HepG2 (cell line): ENCODE data around the gene ARIH1. TPM values are rescaled to one million over a fixed set of nuclear protein-coding genes. Genes with fewer than 3 reads are reported as not detected.

Source experiments
- ATRX ChIP-seq: sonication (generic); formaldehyde crosslinking; IDR thresholded peaks from 2 replicates; pipeline ENCODE4 v1.4.0; 2020; ENCODE audit warnings: missing genetic modification reagents, borderline replicate concordance
- BORCS8-MEF2B ChIP-seq: sonication (generic); formaldehyde crosslinking; IDR thresholded peaks from 2 replicates; pipeline ENCODE4 v1.8.0; 2022; ENCODE audit warnings: mild to moderate bottlenecking, missing genetic modification reagents
- CEBPB ChIP-seq: IDR thresholded peaks from 2 replicates; pipeline ENCODE4 v1.6.1; 2011; ENCODE audit warnings: low read depth, low read length, improper control_type of control experiment, borderline replicate concordance
- ELF1 ChIP-seq: sonication (generic); formaldehyde crosslinking; IDR thresholded peaks from 2 replicates; pipeline ENCODE4 v1.4.0; 2020; ENCODE audit warnings: missing genetic modification reagents
- EZH2 ChIP-seq: conservative IDR thresholded peaks from 2 replicates; pipeline ENCODE4 v1.6.1; 2012; ENCODE audit warnings: mild to moderate bottlenecking, low read depth, low read length, moderate library complexity
- MXI1 ChIP-seq: IDR thresholded peaks from 3 replicates; pipeline ENCODE4 v1.6.1; 2012; ENCODE audit warnings: low read depth, low read length, inconsistent platforms, borderline replicate concordance
- NBN ChIP-seq: fragments of 450-650 bp; conservative IDR thresholded peaks from 2 replicates; pipeline ENCODE4 v1.6.1; 2017
- NCOA2 ChIP-seq: sonication (generic); formaldehyde crosslinking; IDR thresholded peaks from 2 replicates; pipeline ENCODE4 v1.8.0; 2022; ENCODE audit warnings: inconsistent platforms
- NR2F1 ChIP-seq, 2 experiments: fragments of 450-650 bp in 1 of 2; formaldehyde crosslinking in 1 of 2; IDR thresholded peaks; 2 replicates each; pipeline versions ENCODE4 v1.5.0 to v1.6.1; 2016 to 2020; ENCODE audit warnings: mild to moderate bottlenecking in 1 of 2, missing compliant biosample characterization in 1 of 2, missing genetic modification reagents in 1 of 2, moderate library complexity in 1 of 2
- SIN3B ChIP-seq: fragments of 150-350 bp; IDR thresholded peaks from 2 replicates; pipeline ENCODE4 v1.6.1; 2014; ENCODE audit warnings: low read length
- SIX4 ChIP-seq: sonication (generic); formaldehyde crosslinking; IDR thresholded peaks from 2 replicates; pipeline ENCODE4 v1.4.0; 2020; ENCODE audit warnings: missing genetic modification reagents
- SP2 ChIP-seq: sonication (generic); formaldehyde crosslinking; IDR thresholded peaks from 2 replicates; pipeline ENCODE4 v1.5.1; 2020; ENCODE audit warnings: mild to moderate bottlenecking, missing genetic modification reagents
- TBX3 ChIP-seq: fragments of 450-650 bp; IDR thresholded peaks from 2 replicates; pipeline ENCODE4 v1.6.1; 2017; ENCODE audit warnings: antibody characterized with exemption, mild to moderate bottlenecking, inconsistent platforms, borderline replicate concordance
- TCF12 ChIP-seq, 2 experiments: fragments of 450-650 bp in 1 of 2; sonication (generic) in 1 of 2; formaldehyde crosslinking in 1 of 2; IDR thresholded peaks; 2 replicates each; pipeline versions ENCODE4 v1.6.1 to v1.8.0; 2017 to 2022; ENCODE audit warnings: antibody characterized with exemption in 1 of 2, mild to moderate bottlenecking in 1 of 2, missing genetic modification reagents in 1 of 2, moderate library complexity in 1 of 2
- TP53 ChIP-seq: sonication (generic); formaldehyde crosslinking; conservative IDR thresholded peaks from 2 replicates; pipeline ENCODE4 v1.4.0; 2020; ENCODE audit warnings: missing genetic modification reagents
- YY1 ChIP-seq: IDR thresholded peaks from 2 replicates; pipeline ENCODE4 v1.6.1; 2011; ENCODE audit warnings: low read length, low read depth, moderate library complexity, mild to moderate bottlenecking; ENCODE audit not compliant: insufficient read depth, insufficient replicate concordance
- ZIK1 ChIP-seq: sonication (generic); formaldehyde crosslinking; IDR thresholded peaks from 2 replicates; pipeline ENCODE4 v1.5.0; 2020; ENCODE audit warnings: mild to moderate bottlenecking, low read depth, missing genetic modification reagents, borderline replicate concordance
- ZNF33B ChIP-seq: sonication (generic); formaldehyde crosslinking; IDR thresholded peaks from 2 replicates; pipeline ENCODE4 v1.5.1; 2020; ENCODE audit warnings: mild to moderate bottlenecking, missing genetic modification reagents
- ZNF598 ChIP-seq: sonication (generic); formaldehyde crosslinking; IDR thresholded peaks from 2 replicates; pipeline ENCODE4 v1.5.1; 2020; ENCODE audit warnings: mild to moderate bottlenecking, missing genetic modification reagents, borderline replicate concordance
- ZNF790 ChIP-seq: sonication (generic); formaldehyde crosslinking; IDR thresholded peaks from 2 replicates; pipeline ENCODE4 v1.8.0; 2022; ENCODE audit warnings: missing genetic modification reagents, mild to moderate bottlenecking, borderline replicate concordance
- ZNF792 ChIP-seq: IDR thresholded peaks from 2 replicates; pipeline ENCODE4 v1.6.1; 2016
- polyA plus RNA-seq, 8 experiments: library from polyadenylated mRNA; depleted of rRNA in 3 of 8; stranded (reverse) in 7 of 8; unstranded in 1 of 8; fragments of >200 nt; fragmentation: Illumina TruSeq in 4 of 8; extraction: Trizol in 4 of 8; gene quantifications; 2 replicates each; pipeline versions ENCODE4 v1.2.1 to v1.2.3, GENCODE V29; 2011 to 2016; ENCODE audit warnings: low read depth in 4 of 8, missing spikeins in 1 of 8, mixed read lengths in 1 of 8; ENCODE audit not compliant: insufficient read depth in 1 of 8
- total RNA-seq, 5 experiments: library from RNA; depleted of rRNA; stranded (reverse); fragments of >200 nt; fragmentation: Illumina TruSeq; extraction: Trizol; gene quantifications; 2 replicates each; pipeline ENCODE4 v1.2.3, GENCODE V29; 2016; ENCODE audit warnings: low read depth in 1 of 5
- TF ChIP-seq, protein P1 (sequence below): sonication (generic); formaldehyde crosslinking; IDR thresholded peaks from 2 replicates; pipeline ENCODE4 v1.5.1; 2020; ENCODE audit warnings: missing genetic modification reagents, mild to moderate bottlenecking, borderline replicate concordance
- TF ChIP-seq, protein P2 (sequence below): sonication (generic); formaldehyde crosslinking; IDR thresholded peaks from 2 replicates; pipeline ENCODE4 v1.4.0; 2020; ENCODE audit warnings: missing genetic modification reagents, mild to moderate bottlenecking, borderline replicate concordance
- TF ChIP-seq, protein P3 (sequence below): sonication (generic); formaldehyde crosslinking; IDR thresholded peaks from 2 replicates; pipeline ENCODE4 v1.9.0; 2021; ENCODE audit warnings: missing genetic modification reagents, mild to moderate bottlenecking, borderline replicate concordance

ARIH1 gene
- total and polyA plus RNA-seq, 2 of the 13 experiments (the other 11 are each of a cell fraction or from before 2014, with no cell fraction given) = 38.8 to 59.8 TPM

DNA sequence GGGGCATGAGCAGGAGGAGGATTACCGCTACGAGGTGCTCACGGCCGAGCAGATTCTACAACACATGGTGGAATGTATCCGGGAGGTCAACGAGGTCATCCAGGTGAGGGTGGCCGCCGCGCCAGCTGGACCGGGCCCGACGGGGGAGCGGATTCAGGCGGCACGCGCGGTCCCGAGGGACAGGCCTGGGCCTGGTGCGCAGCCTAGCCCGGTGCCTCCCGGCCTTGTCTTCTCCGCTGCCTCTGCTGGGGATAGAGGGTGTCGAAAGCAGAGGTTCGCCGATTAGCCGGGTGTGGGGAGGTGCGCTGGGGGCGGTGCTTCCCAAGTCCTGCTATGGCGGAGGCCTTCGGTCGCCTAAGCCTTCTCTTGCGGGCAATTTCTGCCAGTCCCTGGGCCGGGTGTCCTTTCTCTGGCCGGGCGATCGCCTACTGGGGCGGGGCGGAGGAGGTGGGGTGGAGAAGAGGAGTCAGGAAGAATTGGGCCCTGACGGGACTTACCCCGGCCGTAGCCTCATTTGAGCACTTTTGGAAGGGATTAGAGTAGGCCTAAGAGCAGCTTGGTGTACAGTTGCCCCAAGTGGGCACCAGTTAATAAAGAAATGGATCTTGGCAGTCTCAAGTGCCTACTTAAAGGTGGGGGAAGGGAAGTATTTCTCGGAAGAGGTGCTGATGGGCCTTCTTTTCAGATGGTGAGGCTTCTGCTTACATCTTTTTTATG lies 940 bp downstream of the ARIH1 start (continued):
- TF ChIP-seq, protein P1, sequence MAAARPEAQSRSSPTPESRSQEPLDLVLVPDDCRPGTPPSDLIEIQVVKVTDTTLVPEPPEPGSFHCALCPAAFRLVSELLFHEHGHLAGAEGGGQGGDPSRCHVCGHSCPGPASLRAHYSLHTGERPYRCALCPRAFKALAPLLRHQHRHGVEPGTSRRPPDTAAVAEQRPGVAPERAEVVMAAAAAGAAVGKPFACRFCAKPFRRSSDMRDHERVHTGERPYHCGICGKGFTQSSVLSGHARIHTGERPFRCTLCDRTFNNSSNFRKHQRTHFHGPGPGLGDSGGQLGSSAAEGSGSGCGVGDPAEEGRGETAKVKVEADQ (CRISPR knock-in tag) = peak; percentile 86; the same call in 1 of the 2 replicates
- no peak for TF ChIP-seq SIX4
- TF ChIP-seq NCOA2 (CRISPR knock-in tag) = no peak
- no peak for TF ChIP-seq ELF1 (CRISPR knock-in tag)
- 0 out of 2 replicates have a peak, but pooled peaks have one; percentile 60 for TF ChIP-seq ZNF33B (CRISPR knock-in tag)
- no peak for TF ChIP-seq SIN3B
- TF ChIP-seq, protein P2, sequence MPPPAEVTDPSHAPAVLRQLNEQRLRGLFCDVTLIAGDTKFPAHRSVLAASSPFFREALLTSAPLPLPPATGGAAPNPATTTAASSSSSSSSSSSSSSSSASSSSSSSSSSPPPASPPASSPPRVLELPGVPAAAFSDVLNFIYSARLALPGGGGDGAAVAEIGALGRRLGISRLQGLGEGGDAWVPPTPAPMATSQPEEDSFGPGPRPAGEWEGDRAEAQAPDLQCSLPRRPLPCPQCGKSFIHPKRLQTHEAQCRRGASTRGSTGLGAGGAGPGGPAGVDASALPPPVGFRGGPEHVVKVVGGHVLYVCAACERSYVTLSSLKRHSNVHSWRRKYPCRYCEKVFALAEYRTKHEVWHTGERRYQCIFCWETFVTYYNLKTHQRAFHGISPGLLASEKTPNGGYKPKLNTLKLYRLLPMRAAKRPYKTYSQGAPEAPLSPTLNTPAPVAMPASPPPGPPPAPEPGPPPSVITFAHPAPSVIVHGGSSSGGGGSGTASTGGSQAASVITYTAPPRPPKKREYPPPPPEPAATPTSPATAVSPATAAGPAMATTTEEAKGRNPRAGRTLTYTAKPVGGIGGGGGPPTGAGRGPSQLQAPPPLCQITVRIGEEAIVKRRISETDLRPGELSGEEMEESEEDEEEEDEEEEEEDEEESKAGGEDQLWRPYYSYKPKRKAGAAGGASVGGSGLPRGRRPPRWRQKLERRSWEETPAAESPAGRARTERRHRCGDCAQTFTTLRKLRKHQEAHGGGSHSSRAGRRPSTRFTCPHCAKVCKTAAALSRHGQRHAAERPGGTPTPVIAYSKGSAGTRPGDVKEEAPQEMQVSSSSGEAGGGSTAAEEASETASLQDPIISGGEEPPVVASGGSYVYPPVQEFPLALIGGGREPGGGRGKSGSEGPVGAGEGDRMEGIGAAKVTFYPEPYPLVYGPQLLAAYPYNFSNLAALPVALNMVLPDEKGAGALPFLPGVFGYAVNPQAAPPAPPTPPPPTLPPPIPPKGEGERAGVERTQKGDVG (CRISPR knock-in tag) = no peak
- TF ChIP-seq MXI1 = peak; percentile 22; the same call in 1 of the 3 replicates
- no peak for TF ChIP-seq TCF12 (IDR thresholded peaks at IDR 0.05)
- no peak for TF ChIP-seq TCF12 (CRISPR knock-in tag; IDR thresholded peaks at IDR 0.05)
- no peak for TF ChIP-seq EZH2
- TF ChIP-seq BORCS8-MEF2B (CRISPR knock-in tag) = peak; percentile 18; the same call in 1 of the 2 replicates
- TF ChIP-seq SP2 = peak; percentile 30; the same call in 1 of the 2 replicates
- no peak for TF ChIP-seq NBN
- 0 out of 2 replicates have a peak, but pooled peaks have one; percentile 25 for TF ChIP-seq ZIK1 (CRISPR knock-in tag)
- TF ChIP-seq ZNF790 = no peak
- TF ChIP-seq NR2F1 (CRISPR knock-in tag; IDR thresholded peaks at IDR 0.05) = peak; percentile 26 to 65; a peak in 2 of 4 replicates
- no peak for TF ChIP-seq ZNF792 (CRISPR knock-in tag)
- peak; percentile 71 for TF ChIP-seq YY1
- no peak for TF ChIP-seq ATRX (CRISPR knock-in tag)
- no peak for TF ChIP-seq TBX3
- TF ChIP-seq, protein P3, sequence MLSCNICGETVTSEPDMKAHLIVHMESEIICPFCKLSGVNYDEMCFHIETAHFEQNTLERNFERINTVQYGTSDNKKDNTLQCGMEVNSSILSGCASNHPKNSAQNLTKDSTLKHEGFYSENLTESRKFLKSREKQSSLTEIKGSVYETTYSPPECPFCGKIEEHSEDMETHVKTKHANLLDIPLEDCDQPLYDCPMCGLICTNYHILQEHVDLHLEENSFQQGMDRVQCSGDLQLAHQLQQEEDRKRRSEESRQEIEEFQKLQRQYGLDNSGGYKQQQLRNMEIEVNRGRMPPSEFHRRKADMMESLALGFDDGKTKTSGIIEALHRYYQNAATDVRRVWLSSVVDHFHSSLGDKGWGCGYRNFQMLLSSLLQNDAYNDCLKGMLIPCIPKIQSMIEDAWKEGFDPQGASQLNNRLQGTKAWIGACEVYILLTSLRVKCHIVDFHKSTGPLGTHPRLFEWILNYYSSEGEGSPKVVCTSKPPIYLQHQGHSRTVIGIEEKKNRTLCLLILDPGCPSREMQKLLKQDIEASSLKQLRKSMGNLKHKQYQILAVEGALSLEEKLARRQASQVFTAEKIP = 0 out of 2 replicates have a peak, but pooled peaks have one; percentile 68
- TF ChIP-seq ZNF598 (CRISPR knock-in tag) = peak; percentile 53; the same call in 1 of the 2 replicates
- no peak for TF ChIP-seq TP53 (CRISPR knock-in tag)
- 0 out of 2 replicates have a peak, but pooled peaks have one; percentile 3 for TF ChIP-seq CEBPB
